Keratinocyte (primary cell): Measurements from ENCODE around the gene NPIPA1.
"Not testable (repeated sequence)": the region's sequence is repeated elsewhere in the genome, so short reads cannot be mapped to it uniquely, and the experiment has no call there.

Experiments used
- EZH2 ChIP-seq: IDR thresholded peaks from one replicate; pipeline ENCODE4 v1.6.1; 2012; ENCODE audit warnings: inconsistent platforms, mild to moderate bottlenecking, low read length, moderate library complexity
- TF ChIP-seq, protein P1 (sequence below), 3 experiments: IDR thresholded peaks in 1 of 3; conservative IDR thresholded peaks in 1 of 3; optimal IDR thresholded peaks in 1 of 3; 2 replicates in 2 of 3; 3 replicates in 1 of 3; pipeline versions ENCODE3 to v1.5.1; 2011; ENCODE audit warnings: low read length in 3 of 3, mild to moderate bottlenecking in 3 of 3, moderate library complexity in 2 of 3, control low read depth in 1 of 3, inconsistent platforms in 1 of 3; ENCODE audit not compliant: insufficient read depth in 2 of 3; ENCODE audit errors: extremely low read depth in 1 of 3

DNA sequence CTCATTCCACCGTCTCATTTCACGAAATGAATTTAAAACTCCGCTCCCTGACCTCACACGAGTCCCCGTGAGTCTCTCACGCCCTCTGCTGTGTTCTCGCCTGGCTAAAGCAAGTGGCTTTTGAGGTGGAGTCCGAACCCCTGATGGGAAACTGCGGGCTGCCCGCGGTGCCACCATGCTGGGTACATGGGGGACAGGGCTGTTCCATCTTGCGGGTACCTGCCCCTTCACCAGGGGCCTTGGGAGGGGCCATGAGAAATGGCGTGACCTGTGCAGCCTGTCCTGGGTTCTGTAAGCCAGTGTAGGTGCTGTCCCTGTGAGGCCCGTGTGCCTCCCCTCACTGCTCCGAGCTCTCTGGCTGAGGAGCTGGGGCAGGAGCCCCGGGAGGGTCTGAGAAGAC, 14.3 kb upstream of the NPIPA1 start:
- TF ChIP-seq, protein P1, sequence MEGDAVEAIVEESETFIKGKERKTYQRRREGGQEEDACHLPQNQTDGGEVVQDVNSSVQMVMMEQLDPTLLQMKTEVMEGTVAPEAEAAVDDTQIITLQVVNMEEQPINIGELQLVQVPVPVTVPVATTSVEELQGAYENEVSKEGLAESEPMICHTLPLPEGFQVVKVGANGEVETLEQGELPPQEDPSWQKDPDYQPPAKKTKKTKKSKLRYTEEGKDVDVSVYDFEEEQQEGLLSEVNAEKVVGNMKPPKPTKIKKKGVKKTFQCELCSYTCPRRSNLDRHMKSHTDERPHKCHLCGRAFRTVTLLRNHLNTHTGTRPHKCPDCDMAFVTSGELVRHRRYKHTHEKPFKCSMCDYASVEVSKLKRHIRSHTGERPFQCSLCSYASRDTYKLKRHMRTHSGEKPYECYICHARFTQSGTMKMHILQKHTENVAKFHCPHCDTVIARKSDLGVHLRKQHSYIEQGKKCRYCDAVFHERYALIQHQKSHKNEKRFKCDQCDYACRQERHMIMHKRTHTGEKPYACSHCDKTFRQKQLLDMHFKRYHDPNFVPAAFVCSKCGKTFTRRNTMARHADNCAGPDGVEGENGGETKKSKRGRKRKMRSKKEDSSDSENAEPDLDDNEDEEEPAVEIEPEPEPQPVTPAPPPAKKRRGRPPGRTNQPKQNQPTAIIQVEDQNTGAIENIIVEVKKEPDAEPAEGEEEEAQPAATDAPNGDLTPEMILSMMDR (optimal IDR thresholded peaks at IDR 0.05 in 1 of 3, IDR thresholded peaks at IDR 0.05 in 1 of 3, conservative IDR thresholded peaks at IDR 0.05 in 1 of 3; ENCODE audit: extremely low read depth in 1 of 3, insufficient read depth in 2 of 3, low read length in 3 of 3) = not testable (repeated sequence)
- not testable (repeated sequence) for TF ChIP-seq EZH2
